ENCODE measurements around the gene ZFAND2B. TPM values are rescaled to one million over a fixed set of nuclear protein-coding genes. Genes with fewer than 3 reads are reported as not detected.
A peak's percentile ranks its signal among the peaks of the same experiment; 100 is the strongest.

ZFAND2B gene, protein sequence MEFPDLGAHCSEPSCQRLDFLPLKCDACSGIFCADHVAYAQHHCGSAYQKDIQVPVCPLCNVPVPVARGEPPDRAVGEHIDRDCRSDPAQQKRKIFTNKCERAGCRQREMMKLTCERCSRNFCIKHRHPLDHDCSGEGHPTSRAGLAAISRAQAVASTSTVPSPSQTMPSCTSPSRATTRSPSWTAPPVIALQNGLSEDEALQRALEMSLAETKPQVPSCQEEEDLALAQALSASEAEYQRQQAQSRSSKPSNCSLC
- 21.5 and 22.1 TPM in 2 replicates for total RNA-seq (2014; rRNA removed; shearing (Covaris generic))
- polyA plus RNA-seq (2014; cell fraction: nucleus; rRNA removed) = 45.2 and 59.3 TPM in 2 replicates

DNA sequence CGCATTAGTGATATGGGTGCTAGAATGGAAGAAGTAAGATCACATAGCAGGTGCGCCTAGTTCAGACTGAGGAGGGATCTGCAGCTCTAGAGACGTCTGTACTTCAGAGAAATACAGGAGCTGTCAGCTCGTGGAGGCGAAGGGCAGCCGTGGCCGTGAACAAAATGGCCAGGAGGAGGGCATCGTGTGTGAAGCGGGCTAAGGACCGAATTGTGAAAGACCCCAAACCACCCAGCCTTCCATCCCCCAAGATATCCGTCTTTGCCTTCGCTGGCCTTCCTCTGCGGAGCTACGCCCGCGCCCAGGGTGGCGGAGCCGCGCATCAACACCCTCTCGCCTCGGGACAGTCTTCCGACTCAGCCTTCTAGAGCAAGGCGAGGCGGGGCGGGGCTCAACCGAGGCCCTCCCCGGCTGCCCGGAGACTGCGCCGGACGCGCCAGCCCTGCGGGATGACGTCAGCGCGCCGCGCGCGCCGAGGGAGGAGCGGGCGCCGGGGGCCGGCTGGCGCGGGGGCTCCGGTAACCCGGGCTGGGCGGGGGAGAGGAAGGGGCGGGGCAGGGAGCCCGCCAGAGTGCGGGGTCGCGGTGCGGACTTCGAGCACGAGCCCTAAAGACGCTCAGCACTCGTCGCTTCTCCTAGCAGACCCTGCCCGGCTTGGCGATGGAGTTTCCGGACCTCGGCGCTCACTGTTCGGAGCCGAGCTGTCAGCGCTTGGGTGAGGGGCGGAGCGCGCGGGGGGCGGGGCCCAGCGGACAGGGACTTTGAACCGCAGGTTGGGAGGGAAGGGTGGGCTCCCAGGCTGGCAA, at the start of gene ZFAND2B:
TSS of gene ZFAND2B (plus strand) at position 455 of the 806 bp plus-strand sequence. CDS start at position 661, 206 bp downstream.
- DNase-seq (ENCODE audit: extremely low read depth, low read depth) = peak; percentile 92

DNA sequence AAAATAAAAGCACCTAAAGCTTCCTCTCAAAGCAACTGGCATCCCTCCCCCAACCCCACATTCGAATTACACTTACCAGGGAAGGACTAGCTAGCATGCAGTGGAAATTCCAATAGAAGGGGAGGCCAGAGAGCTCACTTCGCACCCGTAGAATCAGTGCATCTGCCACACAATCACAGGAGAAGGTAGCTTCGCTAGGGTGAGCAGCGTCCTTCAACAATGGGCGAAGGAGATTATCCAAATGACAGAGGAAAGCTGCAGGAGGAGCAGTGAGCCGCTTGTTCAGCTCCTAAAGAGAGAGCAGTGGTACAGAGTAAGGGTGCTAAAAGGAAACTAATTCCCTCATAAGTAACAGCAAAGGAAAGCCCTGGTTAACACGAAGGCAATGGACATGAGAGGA, 49.2 kb upstream of the ZFAND2B start:
- no peak for DNase-seq (ENCODE audit: extremely low read depth, low read depth)

DNA sequence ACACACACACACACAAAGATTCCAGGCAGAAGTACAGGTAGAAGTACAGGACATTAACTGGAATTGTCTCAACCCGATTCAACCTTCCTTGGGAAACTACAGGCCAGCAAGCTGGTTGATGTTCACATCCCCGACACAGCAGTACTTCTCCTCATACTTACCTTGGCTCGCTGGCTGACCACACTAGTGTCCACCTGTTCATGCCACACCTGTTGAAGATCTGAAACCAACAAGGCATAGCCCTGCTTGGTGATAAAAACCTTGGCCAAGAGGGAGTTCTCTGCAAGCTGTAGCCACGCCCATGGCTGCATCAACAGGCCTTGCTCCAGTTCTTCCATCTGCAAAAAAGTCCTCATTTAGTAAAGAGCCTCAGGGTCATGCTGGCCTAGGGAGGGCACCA, 48.6 kb upstream of the ZFAND2B start:
- no peak for DNase-seq (ENCODE audit: extremely low read depth, low read depth)

- DNase-seq (ENCODE audit: extremely low read depth, low read depth) = no peak
Observed at GRCh38 chr2:219158586-219158985, 48.0 kb upstream of the ZFAND2B start.

DNA sequence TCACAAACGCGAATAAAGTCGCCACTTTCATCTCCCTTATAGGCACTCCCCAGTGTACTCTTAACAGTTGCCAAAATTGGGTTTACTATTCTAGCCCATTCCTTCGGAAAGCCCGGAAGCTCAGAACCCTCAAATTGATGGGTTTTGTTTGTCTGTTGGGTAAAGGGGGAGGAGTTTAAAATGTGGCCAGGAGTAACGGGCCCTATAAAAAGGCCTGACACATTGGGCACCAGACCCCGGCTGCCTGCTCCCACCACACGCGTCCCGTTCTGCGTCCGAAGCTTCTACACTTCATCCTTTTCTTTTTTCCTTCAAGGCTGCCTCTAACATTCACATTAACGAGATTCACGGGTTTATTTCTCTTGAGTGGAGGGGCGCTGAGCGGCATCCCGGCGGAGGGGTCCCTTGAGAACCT, 46.8 kb upstream of the ZFAND2B start:
- no peak for DNase-seq (ENCODE audit: extremely low read depth, low read depth)

- DNase-seq (ENCODE audit: extremely low read depth, low read depth) = peak; percentile 94
Observed at GRCh38 chr2:219160186-219161017, 46.2 kb upstream of the ZFAND2B start, which contains the start of gene NHEJ1. NHEJ1 (minus strand) TSS chr2:219160815; CDS start chr2:219158362, 2,453 bp downstream.

DNA sequence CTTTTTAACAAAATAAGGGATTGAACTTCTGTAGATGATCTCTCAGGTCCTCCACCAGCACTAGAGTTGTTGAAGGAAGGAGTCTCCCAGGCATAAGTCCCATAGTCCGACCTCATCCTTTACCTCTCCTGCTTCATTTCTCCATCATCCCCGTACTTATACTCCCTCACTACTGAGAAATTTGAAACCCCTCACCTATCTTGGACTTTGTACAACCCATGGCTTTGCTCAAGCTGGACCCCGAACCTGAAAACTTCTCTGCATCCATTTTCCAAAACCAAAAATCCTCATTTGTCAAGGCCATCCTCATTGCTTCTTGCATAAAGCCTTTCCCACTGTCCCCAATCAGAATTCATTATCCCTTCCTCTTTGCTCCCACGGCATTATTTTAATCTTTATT, 45.5 kb upstream of the ZFAND2B start:
- DNase-seq (ENCODE audit: extremely low read depth, low read depth) = no peak

DNA sequence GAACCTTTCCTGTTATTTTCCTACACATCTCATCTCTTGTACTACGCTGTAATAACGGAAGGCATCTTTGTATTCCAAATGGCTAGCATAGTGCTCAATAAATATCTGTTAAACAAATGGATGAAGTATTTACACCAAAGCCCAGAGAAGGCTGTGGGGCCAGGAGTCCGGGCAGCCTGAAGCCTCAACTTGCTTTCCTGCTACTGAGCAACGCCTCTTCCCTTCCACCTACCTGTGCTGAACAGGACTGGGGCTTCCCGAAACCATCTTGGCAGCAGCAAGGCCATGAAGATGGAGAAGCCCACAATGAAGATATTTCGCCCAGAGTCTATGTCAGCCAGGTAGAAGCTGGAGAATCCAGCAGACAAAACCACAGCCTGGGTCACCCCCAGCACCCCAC, 43.4 kb upstream of the ZFAND2B start:
- no peak for DNase-seq (ENCODE audit: extremely low read depth, low read depth)

DNA sequence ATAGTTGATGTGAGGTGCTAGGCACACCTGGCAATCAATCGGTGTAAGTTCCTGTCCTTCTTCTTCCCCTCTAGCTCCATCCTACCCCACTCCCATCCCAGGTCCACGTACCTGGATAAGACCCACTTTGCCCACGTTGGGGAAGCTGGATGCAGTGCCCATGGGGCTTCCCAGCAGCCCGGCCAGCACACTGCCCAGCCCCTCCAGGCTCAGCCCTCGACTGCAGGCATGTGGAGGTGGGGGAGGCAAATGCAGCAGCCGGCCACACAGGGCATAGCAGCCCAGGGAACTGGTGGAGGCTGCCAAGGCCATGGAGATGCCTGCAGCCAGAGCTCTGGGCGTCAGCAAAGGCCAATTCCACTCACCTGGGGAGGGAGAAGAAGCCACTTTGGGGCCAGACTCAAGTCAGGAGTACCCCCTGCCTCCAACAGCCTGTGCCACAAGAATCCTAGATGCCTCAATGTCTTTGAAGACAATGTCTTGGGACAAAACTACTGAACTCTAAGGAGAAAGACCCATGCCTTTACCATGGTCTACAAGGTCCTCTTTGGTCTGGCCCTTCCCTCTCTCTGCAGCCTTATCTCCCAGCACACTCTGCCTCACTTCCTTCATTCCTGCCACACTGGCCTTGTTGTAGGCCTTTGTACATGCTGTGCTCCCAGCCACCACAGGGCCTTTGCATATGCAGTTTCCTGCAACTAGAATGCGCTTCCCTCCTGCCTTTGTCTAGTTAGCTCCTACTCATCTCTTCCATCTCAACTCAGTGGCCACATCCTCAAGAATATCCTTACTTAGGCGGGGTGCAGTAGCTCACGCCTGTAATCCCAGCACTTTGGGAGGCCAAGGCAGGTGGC, 41.3 kb upstream of the ZFAND2B start:
- DNase-seq (ENCODE audit: extremely low read depth, low read depth) = no peak

DNA sequence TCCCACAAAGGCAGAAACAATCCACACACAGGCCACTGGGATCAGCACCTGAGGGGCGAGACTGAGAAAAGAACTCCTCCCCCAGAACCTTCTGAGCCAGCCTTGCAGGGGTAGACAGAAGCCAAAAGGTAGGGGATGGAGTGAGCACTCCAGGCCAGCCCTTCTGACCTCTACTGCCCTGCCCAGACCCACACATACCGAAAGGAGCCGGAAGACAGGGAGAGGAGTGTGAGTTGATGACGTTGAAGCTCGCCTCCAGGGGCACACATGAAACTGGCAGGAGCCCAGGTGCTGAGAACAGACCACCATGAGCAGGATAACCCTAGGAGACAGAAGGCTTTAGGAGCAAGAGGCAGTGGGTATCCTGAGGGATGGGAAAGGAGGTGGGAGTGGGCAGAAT, 38.6 kb upstream of the ZFAND2B start:
- DNase-seq (ENCODE audit: extremely low read depth, low read depth) = no peak

GRCh38 chr2:219168526-219168925, 38.1 kb upstream of the ZFAND2B start:
- no peak for DNase-seq (ENCODE audit: extremely low read depth, low read depth)

DNA sequence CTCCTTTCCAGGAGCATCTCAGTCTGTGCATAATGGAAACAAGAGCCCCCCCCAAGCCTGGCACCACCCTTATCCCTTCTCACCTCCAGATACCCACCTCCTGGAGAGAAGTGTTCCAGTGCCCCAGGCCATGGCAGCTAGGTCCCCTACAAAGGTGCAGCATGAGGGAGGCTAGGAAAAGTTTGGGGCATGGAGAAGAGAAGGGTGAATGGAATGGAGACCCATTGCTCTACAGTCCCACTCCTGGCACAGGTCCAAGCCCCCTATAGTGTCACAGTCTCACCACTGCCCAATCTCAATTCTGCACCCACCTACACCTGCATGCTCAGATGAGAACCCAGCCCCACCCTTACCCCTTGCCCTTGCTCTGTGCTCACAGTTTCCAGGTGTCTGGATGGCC, 37.6 kb upstream of the ZFAND2B start:
- no peak for DNase-seq (ENCODE audit: extremely low read depth, low read depth)

DNA sequence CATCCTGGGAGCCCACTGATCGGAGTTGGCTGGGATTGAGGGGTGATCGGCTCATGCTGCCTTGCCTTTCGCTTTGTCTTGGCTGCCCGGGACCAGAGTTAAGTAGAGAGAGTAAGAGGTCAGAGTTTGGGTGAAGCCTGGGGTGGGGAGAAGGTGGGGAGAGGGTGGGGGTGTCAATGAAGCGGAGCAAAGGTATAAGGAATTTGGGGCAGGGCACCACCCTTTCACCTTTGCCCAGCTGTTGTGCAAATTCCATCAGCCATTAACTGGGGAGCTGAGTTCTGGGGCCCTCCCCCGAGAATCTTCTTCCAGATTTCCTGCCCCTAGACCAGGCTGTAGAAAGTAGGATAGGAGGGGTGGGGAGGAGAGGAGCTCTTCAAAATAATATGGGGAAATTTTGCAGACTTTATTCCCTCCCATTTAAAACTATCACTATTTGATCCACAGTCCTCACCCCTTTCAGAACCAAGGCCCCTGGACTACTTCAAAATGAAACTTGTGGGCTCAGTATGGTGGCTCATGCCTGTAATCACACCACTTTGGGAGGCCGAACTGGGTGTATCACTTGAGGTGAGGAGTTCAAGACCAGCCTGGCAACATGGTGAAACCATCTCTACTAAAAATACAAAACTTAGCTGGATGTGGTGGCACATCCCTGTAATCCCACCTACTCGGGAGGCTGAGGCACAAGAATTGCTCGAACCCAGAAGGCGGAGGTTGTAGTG, 36.5 kb upstream of the ZFAND2B start, which contains the start of gene SLC23A3:
TSS of gene SLC23A3 (minus strand) at position 100 of the 725 bp plus-strand sequence. CDS start at position 55, 45 bp downstream.
- DNase-seq (ENCODE audit: extremely low read depth, low read depth) = no peak

DNA sequence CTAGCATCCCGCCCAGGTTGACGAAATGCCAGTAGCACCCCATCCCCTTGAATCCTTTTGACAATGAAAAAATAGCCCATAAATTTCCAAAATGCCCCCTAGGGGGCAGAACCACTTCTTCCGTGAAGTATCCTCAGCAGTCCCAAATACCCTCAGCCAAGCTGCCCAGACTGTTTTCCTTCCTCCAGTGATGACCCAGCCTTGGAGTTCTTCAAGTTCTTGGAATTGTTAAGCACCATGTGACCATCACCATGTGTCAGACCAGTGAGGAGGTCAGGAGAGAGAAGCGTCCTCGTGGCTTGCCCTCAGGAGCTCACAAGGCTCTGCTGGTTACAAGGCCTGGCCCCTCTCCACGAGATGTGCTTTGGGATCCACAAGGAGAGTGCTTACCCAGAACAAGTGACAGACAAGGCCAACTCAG, 35.3 kb upstream of the ZFAND2B start:
- peak; percentile 49 for DNase-seq (ENCODE audit: extremely low read depth, low read depth)

DNA sequence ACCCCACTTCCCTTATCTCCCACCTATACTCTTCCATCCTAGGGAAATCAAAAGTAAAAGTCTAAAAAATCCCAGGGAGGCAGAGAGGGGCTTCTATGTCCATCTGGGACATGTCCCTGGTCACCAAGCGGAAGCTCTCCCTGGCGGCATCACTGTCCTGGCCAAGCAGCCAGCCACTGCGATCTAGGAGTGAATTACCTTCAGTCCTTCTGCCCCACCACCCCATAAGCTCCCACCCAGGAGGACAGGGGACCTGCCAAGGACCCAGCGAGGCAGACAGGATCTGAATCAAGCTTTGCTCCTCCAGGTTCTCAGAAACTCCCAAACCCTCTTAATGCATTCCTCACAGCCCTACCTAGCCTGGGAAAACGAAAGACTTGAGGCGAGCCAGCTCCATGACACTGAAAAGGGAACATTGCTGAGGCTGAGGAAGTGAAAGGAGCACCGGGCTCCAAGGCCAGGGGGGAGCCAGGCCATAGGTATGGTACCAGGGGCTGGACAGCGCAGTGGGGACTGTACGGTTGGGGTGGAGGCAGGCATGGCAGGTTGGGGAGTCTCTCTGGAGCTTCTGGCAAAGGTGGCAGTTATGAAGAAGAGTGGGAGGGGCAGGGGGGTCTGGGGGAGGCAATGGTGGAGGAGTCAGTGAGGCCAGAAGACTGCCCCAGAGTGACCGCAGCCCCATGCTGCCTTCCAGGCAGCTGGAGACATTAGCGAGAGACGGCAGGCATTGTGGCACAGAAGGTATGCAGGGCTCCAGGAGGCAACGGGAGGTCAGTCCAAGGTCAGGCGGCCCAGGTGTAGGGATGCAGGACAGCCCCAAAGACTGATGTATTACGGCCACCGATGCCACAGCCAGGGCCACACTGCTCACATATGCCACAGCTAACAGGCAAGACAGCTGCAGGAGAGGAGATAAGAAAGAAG, 34.1 kb upstream of the ZFAND2B start:
- DNase-seq (ENCODE audit: extremely low read depth, low read depth) = no peak

GRCh38 chr2:219173176-219173575, 33.4 kb upstream of the ZFAND2B start:
- DNase-seq (ENCODE audit: extremely low read depth, low read depth) = no peak

GRCh38 chr2:219174146-219174545, 32.4 kb upstream of the ZFAND2B start:
- no peak for DNase-seq (ENCODE audit: extremely low read depth, low read depth)

DNA sequence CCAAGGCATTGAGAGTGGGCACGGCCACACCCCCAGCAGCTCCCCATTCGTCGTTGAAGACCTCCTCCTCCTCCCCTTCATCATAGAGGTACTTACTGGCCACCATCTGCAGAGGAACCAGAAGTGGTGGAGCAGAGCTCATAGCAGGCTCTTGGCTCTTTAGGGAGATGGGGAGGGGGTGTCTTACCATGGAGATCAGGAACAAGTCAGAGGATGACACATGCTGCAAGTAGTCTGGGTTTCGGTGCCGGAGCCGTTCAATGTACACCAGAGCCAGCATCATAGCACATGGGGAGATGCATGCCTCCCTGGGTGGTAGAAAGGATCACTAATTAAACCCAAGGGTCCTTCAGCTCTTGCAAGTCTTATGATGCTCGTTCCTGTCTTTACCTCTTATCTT, 31.8 kb upstream of the ZFAND2B start:
- DNase-seq (ENCODE audit: extremely low read depth, low read depth) = no peak
